ENCODE measurements around the gene GSKIP.

Gene GSKIP

DNA sequence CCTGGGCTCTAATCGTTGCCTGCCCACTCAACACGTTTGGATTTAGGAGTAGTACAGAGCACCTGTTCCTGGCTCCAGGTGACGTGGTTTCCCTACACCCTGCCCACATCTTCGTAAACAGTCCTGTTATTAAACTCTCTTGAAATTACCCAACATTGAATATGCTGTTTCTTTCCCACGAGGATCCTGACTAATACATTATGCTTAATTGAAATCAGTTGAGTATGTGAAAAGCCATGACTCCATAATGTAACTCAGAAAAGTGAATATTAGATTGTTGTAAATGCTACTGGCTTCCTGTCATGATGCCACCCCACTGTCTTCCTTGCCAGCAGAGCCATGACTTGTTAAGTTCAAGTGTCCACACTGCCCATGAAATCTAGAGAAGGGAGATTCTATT, 50.2 kb downstream of the GSKIP start:
- in situ Hi-C loops (cut with HindIII; ENCODE audit: low sequenced_read_pairs) = no loop called here

DNA sequence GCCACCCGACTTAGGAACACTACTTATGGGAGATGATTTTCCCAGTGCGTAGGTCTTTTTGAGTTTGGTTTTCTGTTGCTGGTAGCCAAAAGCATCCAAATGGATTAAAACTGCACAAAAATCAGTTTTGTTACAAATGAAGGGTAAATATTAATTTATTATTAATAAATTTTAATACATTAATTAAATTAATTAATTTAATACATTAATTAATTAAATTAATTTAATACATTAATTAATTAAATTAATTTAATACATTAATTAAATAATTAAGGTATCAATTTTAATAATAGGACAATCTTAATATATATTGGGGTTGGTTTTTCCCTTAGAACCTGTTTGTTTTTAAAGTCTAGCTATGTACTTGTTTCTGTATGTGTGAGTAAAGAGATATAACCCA, 52.2 kb downstream of the GSKIP start:
- in situ Hi-C loops (cut with HindIII; ENCODE audit: low sequenced_read_pairs) = no loop called here

DNA sequence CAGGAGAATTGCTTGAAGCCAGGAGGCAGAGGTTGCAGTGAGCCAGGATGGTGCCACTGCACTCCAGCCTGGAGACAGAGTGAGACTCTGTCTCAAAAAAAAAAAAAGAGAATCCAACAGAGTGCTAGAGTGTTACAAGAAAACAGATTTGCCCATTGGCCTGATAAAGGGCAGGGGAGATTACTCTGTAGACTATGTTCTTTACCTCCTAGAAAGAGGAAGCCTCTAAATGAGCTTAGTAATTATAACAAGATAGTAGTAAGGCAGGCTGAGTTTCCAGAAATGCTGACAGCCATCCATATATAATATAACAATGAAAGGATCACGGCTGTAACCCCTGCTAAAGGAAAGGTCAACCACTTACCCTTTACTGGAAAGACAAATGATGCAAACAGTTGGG, 53.0 kb downstream of the GSKIP start:
- in situ Hi-C loops (cut with HindIII; ENCODE audit: low sequenced_read_pairs) = no loop called here

DNA sequence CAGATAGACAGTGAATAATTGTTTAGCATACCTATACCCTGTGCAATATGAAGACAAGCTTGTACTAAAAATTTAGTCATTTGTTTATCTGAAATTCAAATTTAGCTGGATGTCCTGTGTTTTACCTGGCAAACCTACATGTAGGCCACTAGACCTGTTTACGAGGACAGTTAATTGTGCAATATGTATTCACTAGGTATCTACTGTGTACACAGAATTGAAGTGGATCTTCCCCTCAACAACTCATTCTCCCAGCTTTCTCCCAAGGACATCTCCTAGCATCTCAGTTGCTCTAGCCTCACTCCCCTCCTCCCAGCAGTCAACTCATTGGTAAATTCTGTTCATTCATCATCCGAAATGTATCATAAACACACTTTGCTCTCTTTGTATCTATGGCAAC, 53.9 kb downstream of the GSKIP start:
- in situ Hi-C loops (cut with HindIII; ENCODE audit: low sequenced_read_pairs) = no loop called here

DNA sequence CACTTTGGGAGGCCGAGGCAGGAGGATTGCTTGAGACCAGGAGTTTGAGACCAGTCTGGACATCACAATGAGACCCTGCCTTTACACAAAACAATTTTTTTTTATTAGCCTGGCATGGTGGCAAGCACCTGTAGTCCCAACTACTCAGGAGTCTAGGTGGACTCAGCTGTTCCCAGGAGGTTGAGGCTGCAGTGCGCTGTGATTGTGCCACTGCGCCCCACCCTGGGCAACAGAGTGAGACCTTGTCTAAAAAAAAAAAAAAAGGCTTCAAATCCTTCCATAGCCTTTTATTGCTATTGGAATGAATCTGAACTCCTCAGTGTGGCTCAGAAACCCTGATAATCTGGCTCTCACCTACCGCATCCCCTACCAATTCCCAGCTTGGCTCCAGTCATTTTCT, 54.7 kb downstream of the GSKIP start:
- in situ Hi-C loops (cut with HindIII; ENCODE audit: low sequenced_read_pairs) = no loop called here

DNA sequence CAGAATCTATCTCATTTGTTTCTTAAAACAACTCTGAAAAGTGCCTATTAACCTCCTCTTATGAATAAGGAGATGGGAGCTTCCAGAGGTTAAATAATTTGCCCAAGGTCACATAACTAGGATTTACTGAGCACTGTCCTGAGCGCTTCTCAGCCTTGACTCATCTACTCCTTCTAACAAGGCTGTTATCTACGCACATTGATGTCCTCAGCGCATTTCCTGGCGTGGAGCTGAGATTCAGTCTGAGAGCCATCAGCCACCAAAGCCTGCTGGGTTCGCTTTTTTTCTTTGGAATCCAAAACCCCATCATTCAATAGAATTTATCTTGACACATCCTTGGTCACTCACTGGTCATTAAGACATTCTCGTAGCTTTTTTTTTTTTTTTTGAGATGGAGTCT, 57.9 kb downstream of the GSKIP start:
- in situ Hi-C loops (cut with HindIII; ENCODE audit: low sequenced_read_pairs) = no loop called here

DNA sequence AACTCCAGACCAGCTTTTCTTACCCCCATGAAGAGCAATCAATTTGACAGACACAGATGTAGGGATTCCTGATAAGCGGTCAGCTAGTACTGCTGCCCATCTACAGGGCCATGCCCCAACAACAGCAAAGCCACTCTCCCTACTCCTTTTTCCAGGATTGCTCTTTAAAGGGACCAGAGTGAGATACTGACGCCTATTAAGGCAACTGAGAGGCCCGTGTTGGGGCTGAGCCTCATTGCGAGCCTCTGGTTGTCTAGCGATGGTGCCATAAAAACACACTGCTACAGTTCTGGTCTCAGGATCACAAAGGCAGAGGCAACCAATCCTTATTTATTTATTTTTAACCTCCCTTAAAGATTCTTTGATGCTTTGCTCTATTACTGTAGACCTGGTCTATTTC, 59.7 kb downstream of the GSKIP start:
- in situ Hi-C loops (cut with HindIII; ENCODE audit: low sequenced_read_pairs) = no loop called here

DNA sequence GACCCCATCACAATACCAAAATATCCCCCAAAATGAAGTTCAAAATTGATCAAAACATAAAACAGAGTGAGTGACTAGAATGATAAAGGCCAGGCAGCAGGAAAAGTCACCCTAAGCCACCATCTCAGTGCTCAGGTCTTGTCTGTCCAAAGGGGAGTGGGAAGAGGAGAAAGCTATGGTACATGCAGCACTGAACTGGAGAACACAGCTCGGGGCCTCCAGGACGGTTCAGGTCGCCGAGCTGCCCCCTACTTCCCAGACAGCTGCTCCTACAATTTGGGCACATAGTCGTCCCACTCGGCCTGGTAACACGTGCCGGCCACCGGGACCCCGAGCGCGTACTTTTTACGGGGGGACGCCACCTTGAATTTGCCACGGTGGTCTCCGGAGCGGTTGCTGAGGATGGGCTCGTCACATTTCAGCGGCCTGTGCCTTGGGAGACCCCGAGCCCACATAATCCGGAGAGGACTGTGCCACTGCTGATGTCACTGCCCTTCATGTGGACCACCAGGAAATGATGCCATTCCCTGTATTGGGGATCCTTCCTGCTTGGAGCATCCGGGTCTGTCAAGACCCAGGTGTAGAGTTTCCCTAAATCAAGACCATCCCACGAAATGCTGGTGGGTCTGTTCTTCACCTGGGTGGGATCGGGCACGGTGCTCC, 60.3 kb downstream of the GSKIP start:
- in situ Hi-C loops (cut with HindIII; ENCODE audit: low sequenced_read_pairs) = no loop called here

DNA sequence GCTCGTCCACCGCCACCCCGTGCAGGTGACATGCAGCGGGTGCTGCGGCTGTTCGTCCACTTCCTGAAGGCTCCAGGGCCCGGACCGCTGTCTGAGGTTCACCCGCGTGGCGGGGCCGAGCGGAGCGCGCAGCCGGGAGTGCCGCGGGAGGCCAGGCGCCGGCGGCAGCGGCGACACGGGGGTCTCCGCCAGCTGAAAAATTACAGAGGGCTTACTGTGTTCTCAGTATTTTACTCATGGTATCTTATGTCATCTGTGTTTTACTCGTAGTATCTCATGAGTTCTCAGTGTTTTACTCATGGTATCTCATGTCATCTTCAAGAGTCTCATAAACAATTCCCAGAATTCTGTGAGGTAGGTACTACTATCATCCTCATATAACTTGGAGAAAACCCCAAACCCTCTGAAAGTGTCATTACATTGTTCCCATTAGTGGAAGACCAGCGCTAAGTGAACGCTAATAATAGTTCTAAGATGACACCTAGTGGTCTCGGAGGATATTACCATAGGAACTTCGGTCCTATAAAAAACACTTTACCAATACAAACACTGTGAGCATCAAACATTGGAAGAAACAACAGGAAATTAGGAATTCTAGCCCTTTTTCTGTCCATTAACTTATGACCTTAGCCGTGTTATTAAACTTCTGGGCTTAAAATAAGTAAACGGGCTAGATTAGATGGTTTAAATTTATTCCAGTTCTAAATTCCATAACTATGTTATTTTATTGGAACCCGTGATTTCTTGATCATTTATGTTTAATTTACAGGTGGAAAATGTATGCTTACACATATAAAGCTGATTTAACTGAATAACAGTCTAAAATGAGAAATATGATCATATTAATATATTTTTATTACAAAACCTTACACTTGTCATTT, 61.0 kb downstream of the GSKIP start:
- in situ Hi-C loops (cut with HindIII; ENCODE audit: low sequenced_read_pairs) = no loop called here

DNA sequence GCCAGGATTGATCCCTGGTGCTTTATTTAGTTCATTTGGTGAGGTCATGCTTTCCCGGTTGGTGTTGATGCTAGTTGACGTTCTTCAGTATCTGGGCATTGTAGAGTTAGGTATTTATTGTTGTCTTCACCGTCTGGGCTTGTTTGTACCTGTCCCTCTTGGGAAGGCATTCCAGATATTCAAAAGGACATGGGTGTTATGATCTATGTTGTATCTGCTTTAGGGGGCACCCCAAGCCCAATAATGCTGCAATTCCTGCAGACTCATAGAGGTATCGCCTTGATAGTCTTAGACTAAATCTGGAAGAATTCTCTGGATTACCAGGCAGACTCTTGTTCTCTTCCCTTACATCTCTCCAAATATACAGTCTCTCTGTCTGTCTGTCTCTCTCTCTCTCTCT, 70.7 kb downstream of the GSKIP start:
- in situ Hi-C loops (cut with HindIII; ENCODE audit: low sequenced_read_pairs) = no loop called here
